Osteocyte (in vitro differentiated cells): ENCODE results near the gene SH3PXD2A. TPM values are rescaled to one million over a fixed set of nuclear protein-coding genes. Genes with fewer than 3 reads are reported as not detected.
A peak's percentile ranks its signal among the peaks of the same experiment; 100 is the strongest.
"Not testable (repeated sequence)": the region's sequence is repeated elsewhere in the genome, so short reads cannot be mapped to it uniquely, and the experiment has no call there.

Experiments
- DNase-seq: peaks from one replicate; pipeline ENCODE4 v3.0.0; 2021; ENCODE audit warnings: mixed read lengths; ENCODE audit not compliant: unreplicated experiment; ENCODE audit errors: extremely low spot score
- H3K27ac Mint-ChIP-seq: one replicate; pipeline ENCODE4 v1.8.0; 2021; ENCODE audit warnings: mild to moderate bottlenecking, mixed read lengths; ENCODE audit not compliant: unreplicated experiment
- H3K27me3 Mint-ChIP-seq: one replicate; pipeline ENCODE4 v1.8.0; 2021; ENCODE audit warnings: mixed read lengths; ENCODE audit not compliant: unreplicated experiment
- H3K36me3 Mint-ChIP-seq: one replicate; pipeline ENCODE4 v1.8.0; 2021; ENCODE audit warnings: mixed read lengths; ENCODE audit not compliant: unreplicated experiment
- H3K4me1 Mint-ChIP-seq: one replicate; pipeline ENCODE4 v1.8.0; 2021; ENCODE audit warnings: mixed read lengths; ENCODE audit not compliant: unreplicated experiment
- H3K4me3 Mint-ChIP-seq: one replicate; pipeline ENCODE4 v1.8.0; 2021; ENCODE audit warnings: mild to moderate bottlenecking, moderate library complexity, mixed read lengths; ENCODE audit not compliant: unreplicated experiment
- H3K9me3 Mint-ChIP-seq: one replicate; pipeline ENCODE4 v1.8.0; 2021; ENCODE audit warnings: mixed read lengths; ENCODE audit not compliant: unreplicated experiment
- total RNA-seq: library from RNA; stranded (reverse); gene quantifications from 2 replicates; pipeline ENCODE4 v1.2.1, GENCODE V29; 2021
- TF ChIP-seq, protein P1 (sequence below): fragments of 200-600 bp; sonication (generic); IDR thresholded peaks from 2 replicates; pipeline ENCODE4 v1.5.0; 2021; ENCODE audit warnings: antibody characterized with exemption, mild to moderate bottlenecking, moderate library complexity

Gene SH3PXD2A
- total RNA-seq, 1 donor from 2014 or later: 43.0 TPM

DNA sequence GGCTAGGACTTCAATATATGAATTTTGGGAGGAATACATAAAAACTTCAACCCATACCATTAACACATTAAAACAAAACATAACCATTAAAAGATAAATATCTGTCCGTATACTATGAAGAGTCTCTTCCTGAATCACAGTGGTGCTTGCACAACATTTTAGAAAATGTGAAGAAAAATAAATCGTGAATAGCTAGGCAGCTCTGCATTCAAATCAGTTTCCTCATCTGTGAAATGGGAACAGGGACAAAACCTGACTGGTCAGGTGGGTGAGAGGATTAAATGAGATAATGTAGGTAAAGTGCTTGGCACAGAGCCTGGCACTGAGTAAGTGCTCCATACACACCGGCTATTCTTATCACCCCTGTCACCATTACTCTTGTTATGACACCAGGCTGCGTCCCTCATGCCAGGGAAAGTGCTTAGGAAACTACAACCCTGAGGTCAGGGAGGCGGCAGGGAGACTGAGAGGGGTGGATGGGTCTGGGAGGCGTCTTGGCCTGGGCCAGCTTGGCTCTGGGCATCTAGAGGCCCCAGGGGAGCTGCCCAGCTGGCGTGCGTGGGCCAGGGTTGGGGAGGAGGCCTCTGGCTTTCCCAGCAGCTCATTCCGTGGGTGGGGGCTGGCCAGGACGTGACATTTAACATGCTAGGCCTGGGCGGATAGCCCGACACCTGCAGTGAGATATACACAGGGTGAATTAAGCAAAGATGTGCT lies 78.3 kb downstream of the SH3PXD2A start:
- Mint-ChIP-seq H3K36me3 (no peaks in the 10 kb centered on the region), H3K9me3 (peaks cover 7% of the 10 kb centered on the region), H3K27me3 (peaks cover 11% of the 10 kb centered on the region), H3K27ac (no peak overlapping the region), H3K4me1 (peaks cover 9% of the 10 kb centered on the region), H3K4me3 (no peak overlapping the region)
- DNase-seq: no peak
- TF ChIP-seq, protein P1, sequence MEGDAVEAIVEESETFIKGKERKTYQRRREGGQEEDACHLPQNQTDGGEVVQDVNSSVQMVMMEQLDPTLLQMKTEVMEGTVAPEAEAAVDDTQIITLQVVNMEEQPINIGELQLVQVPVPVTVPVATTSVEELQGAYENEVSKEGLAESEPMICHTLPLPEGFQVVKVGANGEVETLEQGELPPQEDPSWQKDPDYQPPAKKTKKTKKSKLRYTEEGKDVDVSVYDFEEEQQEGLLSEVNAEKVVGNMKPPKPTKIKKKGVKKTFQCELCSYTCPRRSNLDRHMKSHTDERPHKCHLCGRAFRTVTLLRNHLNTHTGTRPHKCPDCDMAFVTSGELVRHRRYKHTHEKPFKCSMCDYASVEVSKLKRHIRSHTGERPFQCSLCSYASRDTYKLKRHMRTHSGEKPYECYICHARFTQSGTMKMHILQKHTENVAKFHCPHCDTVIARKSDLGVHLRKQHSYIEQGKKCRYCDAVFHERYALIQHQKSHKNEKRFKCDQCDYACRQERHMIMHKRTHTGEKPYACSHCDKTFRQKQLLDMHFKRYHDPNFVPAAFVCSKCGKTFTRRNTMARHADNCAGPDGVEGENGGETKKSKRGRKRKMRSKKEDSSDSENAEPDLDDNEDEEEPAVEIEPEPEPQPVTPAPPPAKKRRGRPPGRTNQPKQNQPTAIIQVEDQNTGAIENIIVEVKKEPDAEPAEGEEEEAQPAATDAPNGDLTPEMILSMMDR: no peak

DNA sequence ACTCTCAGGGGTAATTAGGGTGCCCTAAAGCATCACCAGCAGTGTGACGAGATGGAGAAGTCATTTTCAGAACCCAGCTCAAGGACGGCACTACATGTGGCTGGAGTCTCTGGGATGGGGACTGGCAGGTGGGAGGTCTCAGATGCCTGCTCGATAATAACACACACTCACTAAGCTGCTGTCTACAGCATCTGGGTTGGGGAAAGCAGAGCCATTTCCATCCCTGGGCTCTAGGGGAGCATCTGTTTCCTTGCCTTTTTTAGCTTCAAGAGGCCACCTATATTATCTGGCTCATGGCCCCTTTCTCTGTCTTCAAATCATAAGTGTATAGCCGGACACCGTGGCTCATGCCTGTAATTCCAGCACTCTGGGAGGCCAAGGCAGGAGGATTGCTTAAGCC lies 79.6 kb downstream of the SH3PXD2A start:
- DNase-seq: no peak
- TF ChIP-seq, protein P1: no peak
- H3K9me3 Mint-ChIP-seq: peaks cover 7% of the 10 kb centered on the region
- H3K27ac Mint-ChIP-seq: no peak overlapping the region
- no peaks in the 10 kb centered on the region for H3K36me3 Mint-ChIP-seq
- peaks cover 14% of the 10 kb centered on the region for H3K4me1 Mint-ChIP-seq
- peaks cover 6% of the 10 kb centered on the region for H3K27me3 Mint-ChIP-seq
- no peak overlapping the region for H3K4me3 Mint-ChIP-seq

DNA sequence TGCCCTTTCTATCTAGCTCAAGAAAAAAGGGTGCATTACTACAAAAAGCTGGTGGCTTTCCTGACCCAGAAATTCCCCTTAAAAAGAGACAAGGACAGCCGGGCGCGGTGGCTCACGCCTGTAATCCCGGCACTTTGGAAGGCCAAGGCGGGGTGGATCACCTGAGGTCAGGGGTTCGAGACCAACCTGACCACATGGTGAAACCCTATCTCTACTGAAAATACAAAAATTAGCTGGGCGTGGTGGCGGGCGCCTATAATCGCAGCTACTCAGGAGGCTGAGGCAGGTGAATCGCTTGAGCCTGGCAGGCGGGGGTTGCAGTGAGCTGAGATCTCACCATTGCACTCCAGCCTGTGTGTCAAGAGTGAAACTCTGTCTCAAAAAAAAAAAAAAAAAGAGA lies 82.5 kb downstream of the SH3PXD2A start:
- H3K9me3 Mint-ChIP-seq, H3K27me3 Mint-ChIP-seq, H3K36me3 Mint-ChIP-seq, DNase-seq: not testable (repeated sequence)
- Mint-ChIP-seq H3K27ac (peak overlapping the region; percentile 87), H3K4me3 (peak overlapping the region; percentile 72), H3K4me1 (peaks cover 16% of the 10 kb centered on the region)

DNA sequence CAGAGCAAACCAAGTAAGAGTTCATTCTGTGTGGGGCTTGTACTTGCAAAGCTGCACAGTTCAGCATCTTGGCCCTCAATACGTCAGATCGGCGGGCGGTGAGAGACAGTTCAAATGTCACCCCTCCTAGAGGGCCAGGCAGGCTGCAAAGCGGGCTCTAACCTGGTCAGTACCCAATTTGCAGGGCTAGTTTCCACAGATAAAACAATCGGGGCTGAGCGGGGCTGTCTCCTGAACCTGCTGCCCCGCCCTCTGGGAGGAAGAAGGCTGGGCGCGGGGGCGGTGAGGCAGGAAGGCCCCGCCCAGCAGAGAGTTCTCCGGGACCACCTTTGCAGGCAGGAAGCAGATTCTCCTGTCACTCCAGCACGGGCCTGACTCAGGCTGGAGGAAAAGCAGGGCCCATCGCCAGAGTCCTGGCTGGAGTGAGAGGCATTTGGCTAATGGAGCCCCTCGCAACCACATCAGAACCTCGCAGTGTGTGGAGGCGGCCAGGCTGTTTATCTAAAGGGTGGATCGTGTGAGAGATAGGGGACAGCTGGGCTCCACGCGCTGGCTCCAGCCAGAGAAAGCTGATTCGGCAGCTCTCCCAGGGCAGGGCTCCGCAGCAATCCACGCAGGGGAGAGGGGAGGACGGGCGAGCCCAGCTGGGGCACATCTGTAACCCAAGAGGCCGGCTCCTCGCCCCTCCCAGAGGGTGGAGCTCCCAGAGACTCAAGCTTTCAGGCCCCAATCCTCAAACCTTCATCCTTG lies 83.1 kb downstream of the SH3PXD2A start:
- TF ChIP-seq, protein P1: no peak
- H3K4me3 Mint-ChIP-seq: peak overlapping the region; percentile 72
- peaks cover 7% of the 10 kb centered on the region for H3K9me3 Mint-ChIP-seq
- H3K4me1 Mint-ChIP-seq: peaks cover 18% of the 10 kb centered on the region
- no peaks in the 10 kb centered on the region for H3K36me3 Mint-ChIP-seq
- peaks cover 3% of the 10 kb centered on the region for H3K27me3 Mint-ChIP-seq
- H3K27ac Mint-ChIP-seq: peak overlapping the region; percentile 87
- peak; percentile 88 for DNase-seq

DNA sequence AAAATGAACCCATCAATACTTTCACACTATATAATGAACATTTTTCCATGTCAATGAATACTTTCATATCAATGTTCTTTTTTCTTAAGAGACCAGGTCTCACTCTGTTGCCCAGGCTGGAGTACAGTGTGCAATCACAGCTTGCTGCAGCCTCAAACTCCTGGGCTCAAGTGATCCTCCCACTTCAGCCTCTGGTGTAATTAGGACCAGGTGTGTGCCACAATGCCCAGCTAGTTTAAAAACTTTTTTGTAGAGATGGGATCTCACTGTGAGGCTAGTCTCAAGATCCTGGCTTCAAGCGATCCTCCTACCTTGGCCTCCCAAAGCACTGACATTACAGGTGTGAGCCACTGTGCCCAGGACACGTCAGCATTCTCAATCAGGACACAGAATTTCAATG lies 85.2 kb downstream of the SH3PXD2A start:
- Mint-ChIP-seq H3K9me3 (peaks cover 7% of the 10 kb centered on the region), H3K4me1 (peaks cover 18% of the 10 kb centered on the region), H3K4me3 (no peak overlapping the region), H3K27me3 (peaks cover 3% of the 10 kb centered on the region), H3K27ac (no peak overlapping the region), H3K36me3 (no peaks in the 10 kb centered on the region)
- DNase-seq: no peak
- TF ChIP-seq, protein P1: no peak
